ENCODE measurements around the gene DIPK1C.

- TF ChIP-seq CTCF (conservative IDR thresholded peaks at IDR 0.05 in 1 of 2, IDR thresholded peaks at IDR 0.05 in 1 of 2; ENCODE audit: low read depth in 1 of 2, low read length in 2 of 2), result no peak
- TF ChIP-seq EZH2 (IDR thresholded peaks at IDR 0.05; ENCODE audit: low read length, missing control alignments), result no peak
Observed at GRCh38 chr18:74425876-74426275, 31.2 kb downstream of the DIPK1C start.

Data from fibroblast of lung (primary cell).